Dedifferentiated amniotic fluid mesenchymal stem cell (primary cell): ENCODE data around the gene ANKUB1.

ENCODE experiments used
- DNase-seq: peaks from one replicate; pipeline ENCODE4 v3.0.0-alpha.2; 2016; ENCODE audit errors: extremely low spot score

Gene ANKUB1

GRCh38 chr3:149809699-149810098, 17.3 kb upstream of the ANKUB1 start:
- no peak for DNase-seq

GRCh38 chr3:149808209-149808829, 16.0 kb upstream of the ANKUB1 start:
- DNase-seq, result peak; percentile 85

- DNase-seq, result no peak
Measured at GRCh38 chr3:149806171-149806778, 13.9 kb upstream of the ANKUB1 start.

GRCh38 chr3:149801639-149802038, 9.3 kb upstream of the ANKUB1 start:
- no peak for DNase-seq

DNA sequence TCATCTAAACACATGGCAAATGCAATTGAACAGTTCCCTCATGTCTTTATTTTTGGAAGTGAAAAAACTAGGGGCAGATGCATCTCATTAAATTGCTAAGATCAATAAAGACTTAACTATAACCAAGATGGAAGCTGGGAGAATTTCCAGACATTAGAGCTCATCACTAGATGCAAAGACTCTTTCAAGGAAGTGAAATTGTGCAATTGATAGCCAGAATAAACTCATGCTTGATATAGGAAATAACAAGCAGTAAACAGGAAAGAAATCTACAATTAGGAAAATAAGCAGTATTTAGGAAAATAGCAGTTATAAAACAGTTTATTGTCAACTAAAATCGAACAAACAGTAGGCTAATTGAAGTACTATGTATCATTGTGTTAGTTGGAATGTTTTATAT, 8.8 kb upstream of the ANKUB1 start:
- no peak for DNase-seq

GRCh38 chr3:149800693-149801092, 8.3 kb upstream of the ANKUB1 start:
- DNase-seq, result no peak

GRCh38 chr3:149796026-149796425, 3.7 kb upstream of the ANKUB1 start:
- no peak for DNase-seq

DNA sequence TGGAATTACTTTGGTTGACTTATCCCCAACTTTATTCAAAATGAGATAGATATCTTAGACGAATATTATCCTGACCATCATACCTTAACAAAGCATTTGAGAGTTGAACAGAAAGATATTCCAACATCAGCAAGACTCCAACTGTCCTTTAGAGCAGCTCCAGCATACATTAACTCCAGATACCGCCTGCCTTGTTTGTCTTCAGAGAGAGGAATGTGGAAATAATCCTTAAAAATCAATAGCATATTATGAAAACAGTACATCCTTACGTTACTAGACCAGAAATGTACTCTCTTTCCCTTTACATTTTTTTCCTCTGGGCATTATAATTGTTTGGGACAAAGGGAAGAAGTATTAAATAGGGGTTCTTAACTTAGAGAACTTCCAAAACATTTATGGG, 1.7 kb downstream of the ANKUB1 start:
- DNase-seq, result peak; percentile 21

DNA sequence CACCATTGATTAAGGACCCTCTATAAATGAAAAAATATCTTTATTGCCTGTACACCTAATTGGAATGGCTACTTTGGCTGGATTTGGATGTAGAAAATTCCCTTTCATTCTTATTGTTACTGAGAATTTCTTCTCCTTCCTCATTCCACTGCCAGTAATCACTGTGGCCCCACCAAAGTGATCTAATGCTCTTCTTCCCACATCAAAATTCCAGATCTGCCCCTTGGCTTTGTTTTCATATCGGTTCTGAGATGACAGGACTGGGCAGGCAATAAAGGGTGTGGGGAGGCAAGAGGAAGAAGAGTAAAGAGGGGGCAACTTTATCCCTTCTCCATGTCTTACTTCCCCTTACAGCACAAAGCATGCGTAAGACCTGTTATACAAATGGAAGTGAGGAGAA, 2.1 kb downstream of the ANKUB1 start:
- DNase-seq, result peak; percentile 19

DNA sequence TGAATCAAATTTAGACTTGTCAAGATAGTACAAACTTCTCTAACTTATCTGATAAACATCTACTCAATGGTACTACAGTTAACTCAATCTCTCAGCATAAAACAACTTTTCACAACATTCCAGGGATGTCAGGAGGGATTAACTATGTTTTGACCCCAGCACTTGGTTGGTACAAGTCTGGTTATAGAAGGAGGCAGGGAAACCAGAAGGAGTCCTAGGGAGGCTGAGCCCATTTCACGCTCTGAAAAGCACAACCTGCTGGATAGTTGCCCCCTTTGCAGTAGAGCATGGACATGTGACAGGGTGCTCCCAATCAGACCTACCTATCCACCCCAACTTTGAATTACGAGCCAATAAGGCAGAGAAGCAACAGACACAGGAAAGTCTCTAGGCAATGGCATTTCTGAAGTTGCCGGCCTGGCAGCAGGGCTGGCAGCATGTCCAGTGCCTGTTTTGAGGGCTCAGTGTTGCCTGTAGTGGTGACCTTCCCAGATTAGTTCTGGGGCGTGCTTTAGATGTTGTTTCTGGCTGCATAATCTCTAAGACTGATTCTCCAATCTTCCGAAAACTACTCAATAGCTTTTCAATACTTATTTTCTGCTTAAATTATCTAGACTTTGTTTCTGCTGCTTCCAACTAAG, 8.2 kb downstream of the ANKUB1 start:
- DNase-seq, result no peak

- DNase-seq, result peak; percentile 38
Measured at GRCh38 chr3:149783576-149783975, 8.8 kb downstream of the ANKUB1 start.

DNA sequence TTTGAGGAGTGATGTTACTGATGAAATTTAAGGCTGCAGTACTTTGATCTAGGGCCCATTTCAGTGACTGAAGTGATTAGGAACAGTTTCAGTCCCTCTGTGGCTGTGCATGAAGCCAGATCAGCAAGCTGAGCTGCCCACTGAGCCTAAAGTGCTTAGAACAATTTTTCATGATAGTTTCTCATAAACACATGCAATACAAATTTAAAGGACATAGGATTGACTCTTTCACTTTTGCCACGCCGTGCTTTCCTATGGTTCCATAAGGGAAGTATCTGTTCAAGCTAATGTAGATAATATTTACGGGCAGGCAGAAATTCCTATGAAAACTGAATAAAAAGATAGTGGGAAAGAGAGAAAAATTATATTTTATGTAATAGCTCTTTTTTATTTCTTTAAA, 10.6 kb downstream of the ANKUB1 start:
- DNase-seq, result no peak

DNA sequence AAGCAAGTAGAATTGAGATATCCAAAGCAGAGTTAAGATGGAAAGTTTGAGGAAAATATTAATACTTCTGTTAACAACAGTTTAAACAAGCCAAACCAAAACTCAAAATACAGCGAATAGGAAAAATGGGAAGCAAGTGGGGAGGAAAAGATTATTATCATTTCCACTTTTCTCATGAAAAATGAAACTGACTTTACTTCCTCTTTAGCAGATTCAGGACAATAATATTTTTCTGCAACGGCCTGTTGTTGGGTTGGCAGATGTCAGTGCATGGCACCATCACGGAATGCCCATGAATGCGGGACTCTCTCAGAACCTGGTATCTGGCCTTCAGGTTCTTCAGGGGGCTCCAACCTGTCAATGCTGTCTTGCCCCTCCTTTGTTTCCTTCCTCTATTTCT, 11.1 kb downstream of the ANKUB1 start:
- DNase-seq, result no peak

DNA sequence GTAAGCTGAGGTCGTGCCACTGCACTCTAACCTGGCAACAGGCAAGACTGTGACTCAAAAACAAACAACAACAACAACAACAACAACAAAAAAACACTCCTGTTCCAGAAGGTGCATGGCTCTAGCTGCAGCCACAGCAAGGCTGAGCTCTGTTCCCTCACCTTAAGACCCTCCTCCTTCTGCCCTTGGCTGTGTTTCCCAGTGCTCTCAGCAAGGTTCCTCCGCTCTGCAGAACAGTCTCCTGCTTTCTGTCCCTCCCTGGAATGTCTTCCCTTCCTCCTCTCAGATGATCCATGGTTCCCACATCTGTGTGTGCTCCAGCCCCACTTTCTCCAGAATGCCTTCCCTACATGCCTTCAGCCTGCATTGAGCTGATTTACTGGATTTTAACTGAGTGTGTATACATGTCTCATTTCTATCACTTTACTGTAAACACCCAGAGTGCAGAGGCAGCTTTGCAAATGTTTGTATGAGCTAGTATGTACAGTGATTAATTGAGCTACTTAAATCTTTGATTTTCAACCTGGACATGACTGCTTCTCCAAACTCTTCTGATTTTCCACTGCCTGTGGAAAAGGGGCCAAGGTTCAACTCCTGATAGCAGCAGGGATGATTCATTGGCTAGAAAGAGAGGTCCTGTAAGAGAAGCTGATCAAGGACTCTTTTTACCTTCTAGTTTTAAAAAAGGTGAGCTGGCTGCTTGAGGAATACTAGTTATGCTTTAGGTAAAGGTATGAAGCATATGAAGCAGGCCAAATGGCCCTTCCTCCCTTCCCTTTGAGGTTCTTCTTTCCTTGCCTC, 14.7 kb downstream of the ANKUB1 start:
- DNase-seq, result no peak

DNA sequence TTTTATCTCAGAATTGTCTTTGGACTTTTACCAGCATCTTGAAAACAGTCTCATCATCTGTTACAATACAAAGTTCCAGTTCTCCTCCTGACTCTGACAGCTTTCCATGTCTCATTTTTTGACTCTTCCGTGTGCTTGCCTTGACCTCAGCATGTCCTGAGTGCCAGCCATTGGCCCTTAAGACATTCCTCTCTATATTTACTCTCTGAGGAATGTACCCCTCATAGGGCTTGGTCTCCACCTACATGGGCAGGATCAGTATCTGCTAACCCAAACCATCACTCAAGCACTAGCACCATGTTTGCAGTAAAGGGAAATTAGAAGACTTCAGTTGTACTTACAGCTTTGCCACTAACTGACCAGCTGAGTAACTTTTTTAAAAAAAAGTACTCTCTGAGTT, 16.2 kb downstream of the ANKUB1 start:
- DNase-seq, result no peak

- no peak for DNase-seq
Measured at GRCh38 chr3:149772861-149773260, 19.5 kb downstream of the ANKUB1 start.

DNA sequence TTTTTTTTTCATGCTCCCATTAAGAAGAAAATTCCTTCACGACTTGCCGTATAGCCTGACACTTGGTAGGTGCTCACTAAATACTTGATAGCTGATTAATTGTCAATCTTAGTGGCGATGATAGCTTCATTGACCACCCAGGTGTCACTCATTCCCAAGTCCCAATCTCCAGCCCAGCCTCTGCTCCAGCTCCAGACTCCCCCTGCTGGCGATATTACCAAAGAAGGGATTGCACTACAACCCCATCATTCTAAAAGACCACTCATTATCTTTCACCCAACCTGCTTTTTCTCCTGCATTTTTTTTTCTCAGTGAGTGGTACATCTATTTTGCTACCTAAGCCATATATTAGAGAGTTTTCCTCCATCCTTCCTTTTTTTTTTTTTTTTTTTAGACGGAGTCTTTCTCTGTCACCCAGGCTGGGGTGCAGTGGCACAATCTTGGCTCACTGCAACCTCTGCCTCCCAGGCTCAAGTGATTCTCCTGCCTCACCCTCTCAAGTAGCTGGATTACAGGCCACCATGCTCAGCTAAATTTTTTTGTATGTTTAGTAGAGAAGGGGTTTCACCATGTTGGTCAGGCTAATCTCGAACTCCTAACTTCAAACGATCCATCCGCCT, 20.6 kb downstream of the ANKUB1 start:
- DNase-seq, result peak; percentile 35

DNA sequence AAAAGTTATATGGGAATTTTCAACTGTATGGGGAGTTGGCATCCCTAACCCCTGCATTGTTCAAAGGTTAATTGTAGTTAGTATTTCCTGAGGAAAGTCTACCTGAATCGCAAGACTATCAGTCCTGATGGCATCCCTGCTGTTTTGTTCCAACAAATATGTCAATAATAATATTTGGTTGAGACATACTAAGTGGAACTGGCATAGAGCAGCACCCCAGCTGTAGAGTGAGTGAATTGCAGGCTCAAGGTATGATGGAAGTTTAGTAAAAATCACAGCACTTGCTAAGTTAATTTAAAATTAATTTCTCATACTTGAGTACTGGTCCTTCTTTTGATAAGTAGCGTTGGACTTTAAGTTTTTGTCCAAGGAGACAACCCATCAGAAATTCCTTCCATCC, 22.1 kb downstream of the ANKUB1 start:
- no peak for DNase-seq

GRCh38 chr3:149768704-149769103, 23.6 kb downstream of the ANKUB1 start:
- no peak for DNase-seq

DNA sequence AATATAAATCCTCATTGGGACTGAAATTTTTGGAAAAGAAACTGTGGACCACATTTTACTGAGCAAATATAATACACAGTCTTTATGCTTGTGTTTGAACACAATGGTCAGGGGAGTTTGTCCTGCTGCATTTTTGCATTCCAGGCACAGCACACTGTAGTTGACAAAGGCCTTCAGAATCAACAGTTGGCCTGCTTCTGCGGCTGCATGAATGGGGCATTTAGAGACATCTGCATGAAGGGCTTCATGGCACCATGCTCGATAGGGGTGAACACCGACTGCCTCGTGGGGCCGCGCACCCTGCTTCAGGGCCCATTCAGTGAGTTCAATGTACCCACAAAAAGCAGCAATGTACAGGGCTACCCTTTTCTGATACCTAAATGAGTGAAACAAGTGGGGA, 24.6 kb downstream of the ANKUB1 start:
- DNase-seq, result no peak

DNA sequence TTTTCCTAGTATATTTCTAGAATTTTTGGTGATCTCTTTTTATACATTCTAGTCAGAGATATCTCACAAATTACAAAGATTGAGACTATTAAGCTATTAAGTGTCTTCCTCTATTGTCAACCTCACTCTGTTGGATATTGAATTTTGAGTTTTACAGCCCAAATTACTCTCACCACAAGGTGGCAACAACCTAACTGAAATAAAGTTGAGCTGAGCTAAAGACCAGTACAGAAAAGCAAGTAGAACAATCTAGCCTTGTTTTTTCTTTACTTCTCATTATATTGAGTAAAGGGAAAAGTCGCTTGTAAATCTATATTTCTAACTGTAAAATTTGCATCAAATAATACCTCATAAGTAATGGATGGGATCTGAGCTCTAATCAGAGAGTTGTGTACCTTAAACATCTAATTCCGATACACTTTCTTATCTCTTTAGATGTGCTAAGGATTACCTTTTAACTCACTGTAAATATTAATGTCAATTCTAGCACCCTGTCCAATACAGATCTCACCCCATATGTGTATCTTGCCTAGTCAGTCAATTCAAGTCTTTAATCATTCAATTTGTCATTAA, 26.5 kb downstream of the ANKUB1 start:
- DNase-seq, result peak; percentile 71

DNA sequence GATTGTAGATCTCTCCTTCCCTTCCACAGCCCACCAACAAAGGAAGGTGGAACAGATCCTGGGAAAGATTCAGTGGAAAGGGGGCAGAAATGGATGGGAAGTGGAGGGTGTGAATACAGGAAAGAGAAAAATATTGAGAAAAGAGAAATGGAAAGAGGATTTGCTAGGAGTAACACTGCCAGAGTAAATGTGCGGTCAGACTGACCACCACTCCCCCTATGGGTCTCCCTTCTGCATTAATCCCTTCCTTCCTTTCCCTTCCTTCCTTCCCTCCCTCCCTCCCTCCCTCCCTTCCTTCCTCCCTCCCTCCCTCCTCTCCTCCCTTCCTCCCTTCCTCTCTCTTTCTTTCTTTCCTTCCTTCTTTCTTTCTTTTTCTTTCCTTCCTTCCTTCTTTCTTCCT, 28.1 kb downstream of the ANKUB1 start:
- no peak for DNase-seq
